B cell (primary cell): ENCODE results near the gene CDHR2. TPM values are rescaled to one million over a fixed set of nuclear protein-coding genes. Genes with fewer than 3 reads are reported as not detected.

ENCODE experiments used
- ATAC-seq: fragments of 200-7000 bp; cut with Tn5 transposase; one replicate; pipeline ENCODE4 v1.10.0; 2021; ENCODE audit warnings: low read depth, mild to moderate bottlenecking, moderate number of reproducible peaks, moderate library complexity
- CTCF ChIA-PET: fragments of 350-600 bp; sonication (Branson Sonifier 250); formaldehyde crosslinking; loops from one replicate; lab custom pipeline; 2021; ENCODE audit warnings: antibody characterized with exemption, inconsistent platforms; lab: Charles Lee
- POLR2A ChIA-PET: fragments of 350-600 bp; sonication (Branson Sonifier 250); formaldehyde crosslinking; loops from one replicate; lab custom pipeline; 2021; ENCODE audit warnings: antibody characterized with exemption; lab: Charles Lee
- DNase-seq: peaks from one replicate; pipeline ENCODE4 v3.0.0; 2013
- H2AFZ ChIP-seq: 2 replicates; pipeline ENCODE4 v1.6.1; 2012; ENCODE audit warnings: mild to moderate bottlenecking, low read depth, low read length; ENCODE audit not compliant: insufficient read depth, poor library complexity, severe bottlenecking
- H3K27ac ChIP-seq, 2 donors: 1 replicate in 1 of 2; 2 replicates in 1 of 2; pipeline ENCODE4 v1.5.1; 2012 to 2013; ENCODE audit warnings: low read length in 2 of 2, mild to moderate bottlenecking in 2 of 2, moderate library complexity in 1 of 2
- H3K27me3 ChIP-seq, 4 experiments: fragments of 200-600 bp in 1 of 4; sonication (generic) in 1 of 4; replicated peaks in 1 of 4; 1 replicate in 2 of 4; 2 replicates in 2 of 4; pipeline versions ENCODE4 v1.6.1 to v1.7.0; 2013 to 2016; ENCODE audit warnings: low read length in 3 of 4, mild to moderate bottlenecking in 2 of 4, mixed read lengths in 1 of 4, moderate library complexity in 1 of 4; ENCODE audit not compliant: insufficient read depth in 4 of 4, control insufficient read depth in 3 of 4; ENCODE audit errors: control extremely low read depth in 1 of 4
- H3K36me3 ChIP-seq, 2 experiments: replicated peaks in 1 of 2; 1 replicate in 1 of 2; 2 replicates in 1 of 2; pipeline versions ENCODE4 v1.6.1 to v1.7.1; 2013; ENCODE audit warnings: low read length in 1 of 2; ENCODE audit not compliant: insufficient read depth in 2 of 2, control insufficient read depth in 1 of 2; ENCODE audit errors: control extremely low read depth in 1 of 2, extremely low read depth in 1 of 2
- H3K4me1 ChIP-seq, 2 donors: fragments of 200-600 bp in 1 of 2; sonication (generic) in 1 of 2; 1 replicate in 1 of 2; 2 replicates in 1 of 2; pipeline versions ENCODE4 v1.5.1 to v1.6.1; 2013 to 2017; ENCODE audit warnings: low read length in 2 of 2; ENCODE audit not compliant: control insufficient read depth in 2 of 2, insufficient read depth in 2 of 2
- H3K4me2 ChIP-seq: replicated peaks from 2 replicates; pipeline ENCODE3; 2012; ENCODE audit warnings: mild to moderate bottlenecking, low read depth, low read length; ENCODE audit not compliant: poor library complexity, severe bottlenecking
- H3K4me3 ChIP-seq, 5 experiments: fragments of 200-600 bp in 1 of 5; sonication (generic) in 1 of 5; 1 replicate in 3 of 5; 2 replicates in 2 of 5; pipeline versions ENCODE4 v1.5.1 to v1.7.0; 2011 to 2016; ENCODE audit warnings: low read length in 4 of 5, mild to moderate bottlenecking in 4 of 5, low read depth in 2 of 5, control low read depth in 1 of 5, moderate library complexity in 1 of 5; ENCODE audit not compliant: insufficient read depth in 1 of 5; ENCODE audit errors: control extremely low read depth in 1 of 5, extremely low read depth in 1 of 5
- H3K79me2 ChIP-seq: fragments of 200-600 bp; sonication (generic); one replicate; pipeline ENCODE4 v1.6.0; 2016; ENCODE audit warnings: low read length; ENCODE audit not compliant: control insufficient read depth, insufficient read depth
- H3K9ac ChIP-seq: fragments of 200-600 bp; sonication (generic); 2 replicates; pipeline ENCODE4 v1.6.1; 2017; ENCODE audit warnings: mild to moderate bottlenecking, low read length, moderate library complexity
- H3K9me3 ChIP-seq, 3 donors: one replicate each; pipeline versions ENCODE4 v1.6.1 to v1.7.1; 2013; ENCODE audit warnings: low read length in 2 of 3; ENCODE audit not compliant: control insufficient read depth in 2 of 3, insufficient read depth in 1 of 3; ENCODE audit errors: control extremely low read depth in 1 of 3
- H4K20me1 ChIP-seq: 2 replicates; pipeline ENCODE4 v1.6.0; 2012; ENCODE audit warnings: mild to moderate bottlenecking, low read length; ENCODE audit not compliant: insufficient read depth, control insufficient read depth, poor library complexity, severe bottlenecking
- H3K27ac Mint-ChIP-seq: one replicate; pipeline ENCODE4 v1.8.0; 2021; ENCODE audit warnings: mixed read lengths
- H3K27me3 Mint-ChIP-seq: one replicate; pipeline ENCODE4 v1.8.0; 2021; ENCODE audit warnings: mixed read lengths
- H3K4me1 Mint-ChIP-seq: one replicate; pipeline ENCODE4 v1.8.0; 2021; ENCODE audit warnings: mixed read lengths
- H3K4me3 Mint-ChIP-seq: one replicate; pipeline ENCODE4 v1.8.0; 2021; ENCODE audit warnings: mixed read lengths
- H3K9me3 Mint-ChIP-seq: one replicate; pipeline ENCODE4 v1.8.0; 2022; ENCODE audit warnings: mixed read lengths; ENCODE audit not compliant: insufficient read depth
- EZH2 ChIP-seq: IDR thresholded peaks from 2 replicates; pipeline ENCODE4 v1.6.1; 2012; ENCODE audit warnings: borderline replicate concordance, low read depth, mild to moderate bottlenecking, moderate library complexity, low read length; ENCODE audit not compliant: insufficient read depth, poor library complexity, severe bottlenecking
- WGBS: methylation state at CpG from one replicate; pipeline ENCODE4 v1.1.5; 2013; ENCODE audit warnings: missing lambda C conversion rate; ENCODE audit not compliant: insufficient coverage; 5-methylcytosine and 5-hydroxymethylcytosine counted together
- intact Hi-C: fragments of 100-400 bp; cut with micrococcal nuclease; formaldehyde crosslinking; loops from one replicate; pipeline ENCODE4 v1.10.0; 2022
- polyA plus RNA-seq: library from polyadenylated mRNA; depleted of rRNA; stranded (reverse); fragments of >200 nt; gene quantifications from 2 replicates; pipeline ENCODE4 v1.2.3, GENCODE V29; 2012
- total RNA-seq, 2 donors: library from RNA; stranded (reverse); fragments of 120-200 nt in 1 of 2; gene quantifications; 1 replicate in 1 of 2; 2 replicates in 1 of 2; pipeline versions ENCODE4 v1.2.3 to v1.2.4, GENCODE V29; 2013 to 2022
- TF ChIP-seq, protein P1 (sequence below): fragments of 200-600 bp; IDR thresholded peaks from one replicate; pipeline ENCODE4 v1.8.0; 2022; ENCODE audit warnings: antibody characterized with exemption, mild to moderate bottlenecking

Gene CDHR2
- total and polyA plus RNA-seq, 2 donors (not counting 1 experiment from before 2014, with no cell fraction given) = 0.25 to 1.7 TPM

DNA sequence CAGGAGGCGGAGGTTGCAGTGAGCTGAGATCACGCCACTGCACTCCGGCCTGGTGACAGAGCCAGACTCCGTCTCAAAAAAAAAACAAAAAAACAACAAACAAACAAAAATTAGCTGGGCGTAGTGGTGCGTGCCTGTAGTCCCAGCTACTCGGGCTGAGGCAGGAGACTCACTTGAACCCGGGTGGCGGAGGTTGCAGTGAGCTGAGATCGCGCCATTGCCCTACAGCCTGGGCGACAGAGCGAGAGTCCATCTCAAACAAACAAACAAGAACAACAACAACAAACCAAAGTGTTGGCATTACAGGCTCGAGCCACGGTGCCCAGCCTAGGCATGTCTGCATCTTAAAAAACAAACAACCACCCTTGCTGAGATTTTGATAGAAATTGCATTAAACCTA lies 24.2 kb upstream of the CDHR2 start:
- DNase-seq (no peak), ATAC-seq (no peak)
- CTCF ChIA-PET = no interaction called here
- H3K4me3 ChIP-seq = no peak overlapping the region
- Mint-ChIP-seq H3K27me3 (no peaks in the 10 kb centered on the region), H3K4me3 (no peak overlapping the region), H3K27ac (no peak overlapping the region), H3K4me1 (peaks cover 30% of the 10 kb centered on the region), H3K9me3 (no peaks in the 10 kb centered on the region)
- WGBS = 93% methylated on average over 15 of the region's 15 CpGs
- H3K27ac ChIP-seq = no peak overlapping the region
- H3K4me2 ChIP-seq = no peak overlapping the region
- H3K9ac ChIP-seq = no peak overlapping the region
- TF ChIP-seq, protein P1, sequence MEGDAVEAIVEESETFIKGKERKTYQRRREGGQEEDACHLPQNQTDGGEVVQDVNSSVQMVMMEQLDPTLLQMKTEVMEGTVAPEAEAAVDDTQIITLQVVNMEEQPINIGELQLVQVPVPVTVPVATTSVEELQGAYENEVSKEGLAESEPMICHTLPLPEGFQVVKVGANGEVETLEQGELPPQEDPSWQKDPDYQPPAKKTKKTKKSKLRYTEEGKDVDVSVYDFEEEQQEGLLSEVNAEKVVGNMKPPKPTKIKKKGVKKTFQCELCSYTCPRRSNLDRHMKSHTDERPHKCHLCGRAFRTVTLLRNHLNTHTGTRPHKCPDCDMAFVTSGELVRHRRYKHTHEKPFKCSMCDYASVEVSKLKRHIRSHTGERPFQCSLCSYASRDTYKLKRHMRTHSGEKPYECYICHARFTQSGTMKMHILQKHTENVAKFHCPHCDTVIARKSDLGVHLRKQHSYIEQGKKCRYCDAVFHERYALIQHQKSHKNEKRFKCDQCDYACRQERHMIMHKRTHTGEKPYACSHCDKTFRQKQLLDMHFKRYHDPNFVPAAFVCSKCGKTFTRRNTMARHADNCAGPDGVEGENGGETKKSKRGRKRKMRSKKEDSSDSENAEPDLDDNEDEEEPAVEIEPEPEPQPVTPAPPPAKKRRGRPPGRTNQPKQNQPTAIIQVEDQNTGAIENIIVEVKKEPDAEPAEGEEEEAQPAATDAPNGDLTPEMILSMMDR = no peak
- no peak for TF ChIP-seq EZH2
- H3K27me3 ChIP-seq = no peaks in the 10 kb centered on the region
- peaks cover 0 to 28% of the 10 kb centered on the region in 2 experiments for H3K36me3 ChIP-seq
- H2AFZ ChIP-seq = no peak overlapping the region
- peaks cover 10 to 16% of the 10 kb centered on the region in 2 donors for H3K4me1 ChIP-seq
- intact Hi-C loops = no loop called here
- no peaks in the 10 kb centered on the region for H3K79me2 ChIP-seq
- POLR2A ChIA-PET = no interaction called here
- H4K20me1 ChIP-seq = peaks cover 25% of the 10 kb centered on the region
- H3K9me3 ChIP-seq = no peaks in the 10 kb centered on the region

DNA sequence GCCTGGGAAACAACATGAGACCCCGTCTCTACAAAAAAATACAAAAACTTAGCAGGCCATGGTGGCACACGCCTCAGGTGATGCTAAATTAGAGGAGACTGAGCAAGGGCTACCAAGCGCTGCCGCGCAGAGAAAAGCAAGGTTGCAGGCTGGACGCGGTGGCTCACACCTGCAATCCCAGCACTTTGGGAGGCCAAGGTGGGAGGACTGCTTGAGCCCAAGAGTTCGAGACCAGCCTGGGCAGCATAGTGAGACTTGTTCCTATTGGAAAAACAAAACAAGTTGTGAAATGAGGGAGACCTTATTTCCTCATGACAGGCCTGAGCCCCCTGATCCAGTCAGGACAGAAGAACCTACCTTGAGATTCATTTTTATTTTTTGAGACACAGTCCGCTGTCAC lies 23.5 kb upstream of the CDHR2 start:
- intact Hi-C loops = no loop called here
- TF ChIP-seq, protein P1 = no peak
- TF ChIP-seq EZH2 = no peak
- H3K9me3 Mint-ChIP-seq = no peaks in the 10 kb centered on the region
- H3K4me3 Mint-ChIP-seq = no peak overlapping the region
- no peaks in the 10 kb centered on the region for H3K27me3 ChIP-seq
- H3K27ac Mint-ChIP-seq = no peak overlapping the region
- POLR2A ChIA-PET = no interaction called here
- H4K20me1 ChIP-seq = peaks cover 32% of the 10 kb centered on the region
- ATAC-seq (no peak), DNase-seq (no peak)
- H3K27me3 Mint-ChIP-seq = no peaks in the 10 kb centered on the region
- H3K79me2 ChIP-seq = no peaks in the 10 kb centered on the region
- no peak overlapping the region for H3K4me3 ChIP-seq
- no peak overlapping the region for H3K4me2 ChIP-seq
- H3K9ac ChIP-seq = no peak overlapping the region
- peaks cover 0 to 32% of the 10 kb centered on the region in 2 experiments for H3K36me3 ChIP-seq
- 97% methylated on average over 8 of the region's 9 CpGs for WGBS
- CTCF ChIA-PET = no interaction called here
- H2AFZ ChIP-seq = no peak overlapping the region
- H3K4me1 Mint-ChIP-seq = peaks cover 32% of the 10 kb centered on the region
- no peak overlapping the region for H3K27ac ChIP-seq
- no peaks in the 10 kb centered on the region for H3K9me3 ChIP-seq
- H3K4me1 ChIP-seq = peaks cover 16 to 20% of the 10 kb centered on the region in 2 donors
